Left renal cortex interstitium (tissue), 4 donors: ENCODE measurements around the gene FAM89B. TPM values are rescaled to one million over a fixed set of nuclear protein-coding genes. Genes with fewer than 3 reads are reported as not detected.

ENCODE experiments used
- polyA plus RNA-seq, 4 donors: library from polyadenylated mRNA; unstranded; fragments of 120-200 nt; gene quantifications; one replicate each; pipeline ENCODE4 v1.2.1, GENCODE V29; 2013; ENCODE audit not compliant: insufficient read length in 4 of 4

Gene FAM89B
- polyA plus RNA-seq, 4 donors = 20.1 to 41.3 (median 29.2) TPM

Other genes with a start within 250 kb of the FAM89B start
- 100 to 1,000 TPM in 1 of 4 donors, 10 to 100 TPM in 3; 80.5 to 105 (median 90.8) TPM for gene DPF2, start 238.7 kb upstream of the FAM89B start, polyA plus RNA-seq
- under 1 TPM; 0.55 to 0.90 (median 0.86) TPM for gene TIGD3, start 217.8 kb upstream of the FAM89B start, polyA plus RNA-seq
- 10 to 100 TPM in 1 of 4 donors, 1 to 10 TPM in 3; 4.0 to 10.5 (median 7.1) TPM for gene SLC25A45, start 189.9 kb upstream of the FAM89B start, polyA plus RNA-seq
- gene FRMD8, start 185.9 kb upstream of the FAM89B start, polyA plus RNA-seq = 10 to 100 TPM; 14.5 to 24.4 (median 22.2) TPM
- gene NEAT1, start 149.7 kb upstream of the FAM89B start, polyA plus RNA-seq = 100 to 1,000 TPM in 3 of 4 donors, 10 to 100 TPM in 1; 71.3 to 336 (median 211) TPM
- 1,000 to 10,000 TPM in 2 of 4 donors, 100 to 1,000 TPM in 2; 299 to 1,150 (median 876) TPM for gene MALAT1, start 73.5 kb upstream of the FAM89B start, polyA plus RNA-seq
- 10 to 100 TPM; 63.1 to 86.0 (median 75.2) TPM for gene SCYL1, start 47.5 kb upstream of the FAM89B start, polyA plus RNA-seq
- 100 to 1,000 TPM in 3 of 4 donors, 10 to 100 TPM in 1; 93.0 to 182 (median 140) TPM for gene LTBP3, start 14.2 kb upstream of the FAM89B start, polyA plus RNA-seq
- 10 to 100 TPM; 45.3 to 69.4 (median 59.0) TPM for gene ZNRD2, start 2.1 kb upstream of the FAM89B start, polyA plus RNA-seq
- 10 to 100 TPM in 3 of 4 donors, 1 to 10 TPM in 1; 9.4 to 23.3 (median 16.2) TPM for gene EHBP1L1, start 3.5 kb downstream of the FAM89B start, polyA plus RNA-seq
- gene KCNK7, start 23.3 kb downstream of the FAM89B start, polyA plus RNA-seq = under 1 TPM in 3 of 4 donors, not detected in 1; 0.14 to 0.34 (median 0.21) TPM
- gene MAP3K11, start 41.7 kb downstream of the FAM89B start, polyA plus RNA-seq = 10 to 100 TPM; 35.2 to 54.0 (median 45.5) TPM
- gene PCNX3, start 43.2 kb downstream of the FAM89B start, polyA plus RNA-seq = 10 to 100 TPM; 22.4 to 43.0 (median 34.9) TPM
- gene SIPA1, start 65.6 kb downstream of the FAM89B start, polyA plus RNA-seq = 10 to 100 TPM; 23.2 to 46.3 (median 31.4) TPM
- gene RELA, start 90.4 kb downstream of the FAM89B start, polyA plus RNA-seq = 10 to 100 TPM; 45.0 to 63.4 (median 56.9) TPM
- 10 to 100 TPM; 68.5 to 80.9 (median 80.1) TPM for gene KAT5, start 139.7 kb downstream of the FAM89B start, polyA plus RNA-seq
- gene RNASEH2C, start 148.3 kb downstream of the FAM89B start, polyA plus RNA-seq = 10 to 100 TPM; 31.9 to 62.5 (median 53.3) TPM
- gene AP5B1, start 208.4 kb downstream of the FAM89B start, polyA plus RNA-seq = 10 to 100 TPM in 1 of 4 donors, 1 to 10 TPM in 3; 6.0 to 11.8 (median 8.5) TPM
- 10 to 100 TPM in 3 of 4 donors, 1 to 10 TPM in 1; 9.2 to 16.6 (median 13.4) TPM for gene OVOL1, start 214.5 kb downstream of the FAM89B start, polyA plus RNA-seq